ENCODE data around the gene TMEM175. TPM values are rescaled to one million over a fixed set of nuclear protein-coding genes. Genes with fewer than 3 reads are reported as not detected.
"Not testable (repeated sequence)": the region's sequence is repeated elsewhere in the genome, so short reads cannot be mapped to it uniquely, and the experiment has no call there.

The TMEM175 gene
- total and polyA plus RNA-seq, 12 donors, result 15.6 to 49.6 (median 19.0) TPM

DNA sequence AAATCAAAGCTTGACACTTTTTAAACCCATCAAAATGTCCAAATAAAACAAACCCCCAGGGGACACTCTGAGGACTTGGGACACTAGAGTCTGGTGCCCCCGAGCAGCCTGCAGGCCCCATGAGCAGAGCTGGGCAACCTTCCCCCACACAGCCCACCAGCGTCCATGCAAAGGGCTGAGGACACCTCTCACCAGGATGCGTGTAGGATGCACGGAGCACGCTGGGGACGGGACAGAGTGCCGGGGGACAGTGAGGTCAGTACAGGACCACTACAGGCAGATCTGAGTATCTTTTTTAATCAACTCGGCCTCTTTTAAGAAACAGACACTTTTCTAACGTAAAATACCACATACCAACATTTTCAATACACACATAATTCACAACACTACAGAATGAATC, 7.1 kb upstream of the TMEM175 start:
- no peak overlapping the region for H3K4me3 ChIP-seq
- no peaks in the 10 kb centered on the region for H3K27me3 ChIP-seq
- WGBS, 2 donors, result 82 to 84% methylated on average over 9 of the region's 9 CpGs
- DNase-seq, result no peak
- no peaks in the 10 kb centered on the region for H3K9me3 ChIP-seq
- peaks cover 3 to 81% (median 47%) of the 10 kb centered on the region in 9 donors for H3K4me1 ChIP-seq
- TF ChIP-seq, protein P1, sequence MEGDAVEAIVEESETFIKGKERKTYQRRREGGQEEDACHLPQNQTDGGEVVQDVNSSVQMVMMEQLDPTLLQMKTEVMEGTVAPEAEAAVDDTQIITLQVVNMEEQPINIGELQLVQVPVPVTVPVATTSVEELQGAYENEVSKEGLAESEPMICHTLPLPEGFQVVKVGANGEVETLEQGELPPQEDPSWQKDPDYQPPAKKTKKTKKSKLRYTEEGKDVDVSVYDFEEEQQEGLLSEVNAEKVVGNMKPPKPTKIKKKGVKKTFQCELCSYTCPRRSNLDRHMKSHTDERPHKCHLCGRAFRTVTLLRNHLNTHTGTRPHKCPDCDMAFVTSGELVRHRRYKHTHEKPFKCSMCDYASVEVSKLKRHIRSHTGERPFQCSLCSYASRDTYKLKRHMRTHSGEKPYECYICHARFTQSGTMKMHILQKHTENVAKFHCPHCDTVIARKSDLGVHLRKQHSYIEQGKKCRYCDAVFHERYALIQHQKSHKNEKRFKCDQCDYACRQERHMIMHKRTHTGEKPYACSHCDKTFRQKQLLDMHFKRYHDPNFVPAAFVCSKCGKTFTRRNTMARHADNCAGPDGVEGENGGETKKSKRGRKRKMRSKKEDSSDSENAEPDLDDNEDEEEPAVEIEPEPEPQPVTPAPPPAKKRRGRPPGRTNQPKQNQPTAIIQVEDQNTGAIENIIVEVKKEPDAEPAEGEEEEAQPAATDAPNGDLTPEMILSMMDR (IDR thresholded peaks at IDR 0.05), result no peak
- intact Hi-C loops (cut with DNase I), result no loop called here
- peak in 2 of 8 donors; percentile 5 to 15 for ATAC-seq
- H3K27ac ChIP-seq, result peak overlapping the region in 1 of 10 donors; percentile 30
- peaks cover 0 to 8% (median 0%) of the 10 kb centered on the region in 9 donors for H3K36me3 ChIP-seq

GRCh38 chr4:925771-926500, 6.3 kb upstream of the TMEM175 start:
- H3K27ac ChIP-seq, result no peak overlapping the region
- H3K9me3 ChIP-seq, result no peaks in the 10 kb centered on the region
- TF ChIP-seq, protein P1 (IDR thresholded peaks at IDR 0.05), result no peak
- no peak for DNase-seq
- peaks cover 3 to 81% (median 50%) of the 10 kb centered on the region in 9 donors for H3K4me1 ChIP-seq
- no peaks in the 10 kb centered on the region for H3K27me3 ChIP-seq
- intact Hi-C loops (cut with DNase I), result no loop called here
- peaks cover 0 to 8% (median 0%) of the 10 kb centered on the region in 9 donors for H3K36me3 ChIP-seq
- peak in 1 of 8 donors; percentile 35 for ATAC-seq
- 81 to 82% methylated on average over 26 of the region's 26 CpGs for WGBS, 2 donors
- H3K4me3 ChIP-seq, result no peak overlapping the region

DNA sequence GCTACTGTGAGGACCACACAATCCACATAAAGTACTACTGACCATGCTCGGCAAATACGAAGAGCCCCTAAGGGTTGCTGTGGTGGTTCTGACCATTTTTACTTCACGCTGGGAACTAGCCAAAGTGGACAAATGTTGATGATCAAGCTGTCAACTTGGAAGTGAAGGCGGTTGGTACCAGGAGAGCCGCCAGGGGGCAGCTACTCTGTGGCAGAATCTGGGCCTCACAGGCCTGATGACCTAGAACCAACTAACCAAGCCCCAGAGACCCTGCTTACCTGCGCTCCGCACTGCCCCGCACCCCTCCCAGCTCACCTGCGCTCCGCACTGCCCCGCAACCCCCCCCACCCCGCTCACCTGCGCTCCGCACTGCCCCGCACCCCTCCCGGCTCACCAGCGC, 5.7 kb upstream of the TMEM175 start:
- intact Hi-C loops (cut with DNase I), result no loop called here
- Histone ChIP-seq H3K4me1 (peaks cover 3 to 80% (median 51%) of the 10 kb centered on the region in 9 donors), H3K4me3 (no peak overlapping the region), H3K9me3 (no peaks in the 10 kb centered on the region), H3K27me3 (no peaks in the 10 kb centered on the region), H3K36me3 (peaks cover 0 to 8% (median 0%) of the 10 kb centered on the region in 9 donors), H3K27ac (no peak overlapping the region)
- ATAC-seq (no peak), DNase-seq (no peak)
- 79 to 80% methylated on average over 16 to 17 of the region's 17 CpGs for WGBS, 2 donors
- TF ChIP-seq, protein P1 (IDR thresholded peaks at IDR 0.05), result peak in 4 of 9 donors; percentile 24 to 37 (median 27)

GRCh38 chr4:927566-927965, 4.7 kb upstream of the TMEM175 start:
- ATAC-seq; H3K9me3 ChIP-seq; DNase-seq; H3K27ac ChIP-seq; H3K4me3 ChIP-seq; H3K36me3 ChIP-seq; H3K27me3 ChIP-seq; intact Hi-C loops (cut with DNase I): not testable (repeated sequence)
- WGBS, 2 donors, result 96 to 98% methylated on average over 21 of the region's 21 CpGs
- H3K4me1 ChIP-seq, result peaks cover 3 to 71% (median 51%) of the 10 kb centered on the region in 9 donors
